Renal cortex interstitium (tissue), 11 donors: Measurements from ENCODE around the gene NMT2. TPM values are rescaled to one million over a fixed set of nuclear protein-coding genes. Genes with fewer than 3 reads are reported as not detected.

Experiments
- DNase-seq, 11 donors: peaks; one replicate each; pipeline ENCODE4 v3.0.0-alpha.2; 2013; ENCODE audit warnings: low read depth in 9 of 11, low spot score in 4 of 11; ENCODE audit errors: extremely low read depth in 1 of 11
- polyA plus RNA-seq, 3 donors: library from polyadenylated mRNA; unstranded; fragments of 120-200 nt; gene quantifications; one replicate each; pipeline ENCODE4 v1.2.1, GENCODE V29; 2013; ENCODE audit not compliant: insufficient read length in 3 of 3

The NMT2 gene
- polyA plus RNA-seq, 3 donors = 30.2 to 40.1 (median 35.4) TPM

GRCh38 chr10:15068802-15069201 is 99.7 kb downstream of the NMT2 start:
- DNase-seq = no peak

GRCh38 chr10:15067154-15067553 is 101.3 kb downstream of the NMT2 start:
- DNase-seq = no peak

- DNase-seq = no peak
Observed at GRCh38 chr10:15060638-15061037, 107.9 kb downstream of the NMT2 start.

- DNase-seq = no peak
Observed at GRCh38 chr10:15059914-15060313, 108.6 kb downstream of the NMT2 start.

GRCh38 chr10:15058689-15059088 is 109.8 kb downstream of the NMT2 start:
- no peak for DNase-seq

Other genes starting within 250 kb of the NMT2 start
- 10 to 100 TPM; 15.2 to 19.7 (median 17.0) TPM for gene DCLRE1C, start 214.6 kb downstream of the NMT2 start, polyA plus RNA-seq
- 1 to 10 TPM; 1.1 to 2.9 (median 1.6) TPM for gene MEIG1, start 209.3 kb downstream of the NMT2 start, polyA plus RNA-seq
- under 1 TPM; 0.43 to 0.65 (median 0.51) TPM for gene OLAH, start 124.8 kb downstream of the NMT2 start, polyA plus RNA-seq
- gene ACBD7, start 79.9 kb downstream of the NMT2 start, polyA plus RNA-seq = 1 to 10 TPM; 5.8 to 8.4 (median 6.8) TPM
- 10 to 100 TPM; 28.9 to 31.0 (median 29.6) TPM for gene RPP38, start 71.3 kb downstream of the NMT2 start, polyA plus RNA-seq
- gene FAM171A1, start 202.6 kb upstream of the NMT2 start, polyA plus RNA-seq = 10 to 100 TPM; 83.2 to 93.3 (median 85.0) TPM